Measurements from ENCODE around the gene AGXT.
A peak's percentile ranks its signal among the peaks of the same experiment; 100 is the strongest.

The AGXT gene

DNA sequence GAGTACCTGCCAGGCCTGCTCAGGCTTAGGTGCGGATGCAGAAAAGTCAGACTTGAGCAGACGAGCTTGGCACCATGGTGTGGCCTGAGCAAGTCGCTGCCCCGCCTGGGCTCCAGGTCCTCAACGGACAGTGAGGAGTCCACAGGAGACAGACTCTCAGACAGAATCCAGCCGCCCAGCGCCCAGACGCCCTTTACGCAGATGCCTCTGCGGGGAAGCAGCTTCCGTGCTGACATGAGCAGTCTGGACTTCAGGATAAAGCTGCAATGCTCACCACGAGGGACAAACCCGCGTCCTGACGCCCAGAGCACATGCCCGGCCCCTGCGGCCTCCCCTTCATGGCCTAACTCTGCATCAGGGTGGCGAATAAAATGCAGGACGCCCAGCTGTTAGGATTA lies 30.8 kb downstream of the AGXT start:
- no peak for DNase-seq

- no peak for DNase-seq
Measured at GRCh38 chr2:240900141-240900860, 31.7 kb downstream of the AGXT start.

DNA sequence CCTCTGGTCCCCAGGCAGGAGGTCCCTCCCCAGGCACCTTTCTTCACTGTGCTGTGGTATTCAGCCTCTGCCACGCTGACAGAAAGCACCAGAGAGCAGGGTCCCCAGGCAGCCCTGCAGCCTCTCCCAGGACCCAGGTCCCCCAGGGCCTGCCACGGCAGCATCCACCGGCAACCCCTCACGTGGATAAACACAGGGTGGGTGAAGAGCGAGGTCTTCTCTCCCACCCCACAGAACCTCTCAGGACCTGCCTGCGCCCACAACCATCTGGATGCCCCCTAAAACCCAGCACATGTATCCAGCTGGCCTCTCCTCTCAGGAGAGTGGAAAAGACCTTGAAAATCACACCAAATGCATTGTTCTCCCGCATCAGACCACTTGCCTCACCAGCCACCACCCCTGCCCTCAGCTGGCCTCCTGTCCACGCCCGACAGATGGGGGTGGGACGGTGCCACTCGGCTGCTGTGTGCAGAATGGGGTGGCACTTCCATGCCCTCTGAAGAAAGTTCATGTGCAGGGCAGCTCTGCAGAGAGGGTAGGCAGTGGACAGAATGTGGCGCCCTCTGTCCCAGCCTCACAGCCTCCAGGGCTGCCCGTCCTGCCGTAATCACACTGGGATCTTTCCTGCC lies 33.5 kb downstream of the AGXT start:
- no peak for DNase-seq

DNA sequence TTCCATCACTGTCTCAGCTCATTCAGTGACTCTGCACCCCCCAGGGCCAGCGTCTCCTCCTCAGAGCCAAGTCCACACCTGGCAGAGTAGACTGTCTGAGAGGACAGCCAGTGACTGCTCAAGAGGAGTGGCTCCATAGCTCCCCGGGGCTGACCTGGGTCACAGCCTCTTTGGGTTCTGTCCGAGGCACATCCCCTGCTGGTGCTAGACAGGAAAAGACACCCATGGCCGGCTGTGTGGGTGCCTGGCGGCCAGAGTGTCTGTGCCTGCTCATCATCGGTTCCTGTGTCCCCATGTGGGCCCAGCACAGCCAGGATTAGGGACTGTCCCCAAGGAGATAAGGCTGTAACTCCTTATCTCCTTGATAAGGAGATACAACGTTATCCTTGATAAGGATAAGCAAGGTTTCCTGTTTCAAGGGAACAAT lies 34.0 kb downstream of the AGXT start:
- DNase-seq, result no peak

GRCh38 chr2:240903191-240904060 lies 34.8 kb downstream of the AGXT start:
- DNase-seq, result no peak

DNA sequence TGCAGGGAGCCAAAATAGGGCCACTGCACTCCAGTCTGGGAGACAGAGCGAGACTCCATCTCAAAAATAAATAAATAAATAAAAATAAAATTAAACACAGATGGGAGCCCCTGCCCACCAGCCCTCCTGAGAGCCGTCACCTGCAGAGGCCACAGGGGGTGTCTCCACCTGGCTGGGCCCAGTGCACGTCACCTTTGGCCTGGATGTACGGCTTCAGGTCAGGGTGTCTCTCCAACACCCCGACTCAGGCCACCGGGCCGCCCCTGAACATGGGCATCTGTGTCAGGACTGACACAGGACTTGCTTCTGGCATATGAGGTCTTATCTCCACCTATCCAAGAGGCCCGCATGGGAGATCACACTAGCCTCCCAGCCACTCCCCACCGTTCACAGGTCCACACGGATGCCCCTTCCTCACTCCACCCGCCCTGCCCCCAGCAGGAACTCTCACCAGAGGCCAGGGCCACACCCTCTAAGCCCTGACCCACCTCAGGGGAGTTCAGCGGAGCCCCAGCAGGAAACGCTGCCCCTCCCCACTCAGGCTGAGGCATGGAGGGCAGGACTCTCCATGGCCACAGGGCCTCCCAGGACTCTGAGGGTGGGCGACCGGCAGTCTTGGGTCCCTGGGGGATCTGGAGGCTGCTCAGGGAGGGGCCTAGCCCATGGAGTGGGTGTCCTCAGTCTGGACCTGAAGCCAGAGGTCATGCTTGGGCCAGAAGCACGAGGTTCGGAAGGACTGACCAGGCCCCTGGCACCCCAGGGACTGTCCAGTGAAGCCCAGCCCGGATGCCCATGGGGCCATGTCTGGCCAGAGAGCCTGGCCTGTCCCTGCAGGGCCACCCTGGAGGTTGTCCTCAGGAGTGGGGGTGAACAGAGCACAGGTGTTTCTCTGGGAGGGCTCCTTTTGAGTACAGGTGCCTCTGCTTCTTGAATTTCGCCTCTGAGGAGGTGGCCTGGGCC lies 35.9 kb downstream of the AGXT start:
- no peak for DNase-seq

DNA sequence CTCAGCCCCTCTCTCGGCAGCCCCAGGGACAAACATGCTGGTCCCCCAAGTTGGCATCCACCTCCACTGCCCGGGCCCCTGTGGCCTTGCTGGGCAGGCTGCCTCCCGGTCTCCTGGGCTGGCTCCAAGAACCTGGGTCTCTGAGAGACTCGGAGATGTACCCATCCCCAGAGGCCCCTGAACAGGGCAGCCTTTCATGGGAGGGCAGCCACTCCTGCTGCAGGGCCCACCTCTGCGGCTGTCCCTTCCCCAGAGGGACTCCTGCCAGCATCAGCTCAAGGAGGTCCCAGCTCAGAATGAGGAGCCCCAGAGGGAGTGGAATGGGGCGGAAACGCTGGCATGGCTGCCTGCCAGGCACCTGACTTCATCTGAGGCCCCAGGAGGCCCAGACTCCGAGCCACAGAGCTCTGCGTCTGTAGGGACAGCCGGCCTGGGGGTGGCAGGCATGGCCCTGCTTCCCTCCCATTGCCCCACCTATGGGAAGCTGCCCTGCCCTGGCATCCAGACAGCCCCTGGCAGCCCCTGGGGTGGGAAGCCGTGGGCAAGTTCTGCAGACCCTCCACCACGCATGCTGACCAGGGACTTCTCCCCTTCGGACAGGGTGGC lies 36.7 kb downstream of the AGXT start:
- no peak for DNase-seq

DNA sequence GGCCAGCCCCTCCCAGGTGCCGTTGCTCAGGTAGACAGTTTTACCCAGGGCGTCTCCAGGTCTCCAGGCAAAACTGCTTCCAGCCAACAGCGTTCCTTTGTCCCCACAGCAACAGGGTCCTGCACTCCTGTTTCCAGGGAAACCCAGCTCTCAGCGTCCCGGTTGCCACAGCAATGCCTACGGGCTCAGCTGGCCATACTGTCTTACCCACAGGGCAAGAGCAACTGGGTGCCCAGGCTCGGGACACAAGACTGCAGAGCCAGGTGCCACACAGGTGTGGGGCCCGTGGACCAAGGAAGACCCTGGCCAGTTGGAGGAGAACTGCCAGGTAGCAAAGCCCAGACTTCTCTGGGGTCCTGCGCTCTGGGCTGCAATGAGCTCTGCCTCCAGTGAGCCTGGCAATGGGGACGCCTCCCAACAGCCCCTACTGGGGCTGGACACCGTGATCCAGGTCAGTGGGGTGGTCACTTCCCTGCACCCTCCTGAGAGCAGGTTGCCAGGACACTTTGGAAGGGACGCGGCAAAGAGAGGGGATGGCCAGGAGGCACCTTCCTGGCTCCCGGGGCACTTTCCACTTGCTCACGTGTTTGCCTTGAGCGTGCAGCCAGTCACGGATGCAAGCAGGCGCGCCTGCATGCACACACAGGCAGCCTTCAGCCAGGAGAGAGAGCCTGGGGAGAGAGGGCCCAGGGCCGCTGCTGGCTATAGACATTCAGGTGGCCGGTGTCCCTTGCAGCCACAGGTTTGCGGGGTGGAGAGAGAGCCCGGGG lies 37.7 kb downstream of the AGXT start, which contains the start of gene CROCC2:
Gene CROCC2, plus strand, starts transcription at position 196 of the 770 bp plus-strand sequence. Its CDS starts 178 bp downstream, at position 374.
- peak in 1 of 14 donors; percentile 32 for DNase-seq

DNA sequence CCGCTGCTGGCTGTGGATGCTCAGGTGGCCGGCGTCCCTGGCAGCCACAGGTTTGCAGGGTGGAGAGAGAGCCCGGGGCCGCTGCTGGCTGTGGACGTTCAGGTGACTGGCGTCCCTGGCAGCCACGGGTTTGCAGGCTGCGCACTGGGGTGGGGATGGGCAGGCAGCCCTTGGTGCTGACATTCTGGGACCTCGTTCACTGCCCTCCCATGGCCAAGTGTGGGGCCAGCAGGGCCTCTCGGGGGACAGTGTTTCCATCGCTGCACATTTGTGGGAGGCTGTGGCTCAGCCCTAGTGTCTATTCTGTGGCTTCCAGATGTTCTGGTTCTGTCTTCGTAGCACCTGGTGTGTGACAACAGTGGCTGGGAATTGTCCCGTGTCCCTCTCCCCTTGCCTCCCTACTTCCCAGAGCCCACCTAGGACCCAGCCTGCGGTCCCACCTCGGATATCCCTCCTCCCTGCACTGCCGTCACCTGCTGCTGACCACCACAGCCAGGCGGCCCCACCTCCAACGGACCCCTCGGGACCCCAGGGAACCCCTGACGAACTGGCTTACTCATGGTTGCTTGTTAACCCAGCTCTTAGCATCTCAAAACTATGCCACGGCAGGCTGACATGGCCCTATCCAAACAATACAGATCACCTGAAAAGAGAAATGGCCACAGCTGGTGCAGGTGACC lies 38.4 kb downstream of the AGXT start:
- no peak for DNase-seq

GRCh38 chr2:240909216-240909974 lies 40.8 kb downstream of the AGXT start:
- no peak for DNase-seq

DNA sequence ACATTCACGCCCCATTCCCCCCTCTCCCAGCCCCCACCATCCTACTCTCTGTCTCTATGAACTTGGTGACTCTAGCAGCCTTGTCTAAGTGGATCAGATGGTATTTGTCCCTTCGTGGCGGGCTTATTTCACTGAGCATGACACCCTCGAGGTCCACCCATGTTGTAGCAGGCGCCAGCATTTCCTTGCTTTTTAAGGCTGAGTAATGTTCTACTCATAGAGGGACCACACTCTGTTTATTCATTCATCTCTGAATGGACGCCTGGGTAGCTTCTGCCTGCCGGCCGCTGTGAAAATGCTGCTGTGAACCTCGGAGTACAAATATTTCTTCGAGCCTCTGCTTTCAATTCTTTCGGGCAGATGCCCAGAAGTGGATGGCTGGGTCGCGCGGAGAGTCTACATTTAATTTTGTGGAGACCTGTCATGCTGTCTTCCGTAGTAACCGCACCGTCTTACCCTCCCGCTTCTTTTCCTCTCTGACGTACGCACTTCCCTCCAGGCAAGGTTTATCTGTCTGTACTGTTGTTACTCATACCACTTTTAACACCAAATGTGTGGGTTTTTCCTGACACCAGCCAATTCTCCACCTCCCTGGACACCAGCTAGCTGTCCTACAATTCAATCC lies 43.1 kb downstream of the AGXT start:
- DNase-seq, result no peak

DNA sequence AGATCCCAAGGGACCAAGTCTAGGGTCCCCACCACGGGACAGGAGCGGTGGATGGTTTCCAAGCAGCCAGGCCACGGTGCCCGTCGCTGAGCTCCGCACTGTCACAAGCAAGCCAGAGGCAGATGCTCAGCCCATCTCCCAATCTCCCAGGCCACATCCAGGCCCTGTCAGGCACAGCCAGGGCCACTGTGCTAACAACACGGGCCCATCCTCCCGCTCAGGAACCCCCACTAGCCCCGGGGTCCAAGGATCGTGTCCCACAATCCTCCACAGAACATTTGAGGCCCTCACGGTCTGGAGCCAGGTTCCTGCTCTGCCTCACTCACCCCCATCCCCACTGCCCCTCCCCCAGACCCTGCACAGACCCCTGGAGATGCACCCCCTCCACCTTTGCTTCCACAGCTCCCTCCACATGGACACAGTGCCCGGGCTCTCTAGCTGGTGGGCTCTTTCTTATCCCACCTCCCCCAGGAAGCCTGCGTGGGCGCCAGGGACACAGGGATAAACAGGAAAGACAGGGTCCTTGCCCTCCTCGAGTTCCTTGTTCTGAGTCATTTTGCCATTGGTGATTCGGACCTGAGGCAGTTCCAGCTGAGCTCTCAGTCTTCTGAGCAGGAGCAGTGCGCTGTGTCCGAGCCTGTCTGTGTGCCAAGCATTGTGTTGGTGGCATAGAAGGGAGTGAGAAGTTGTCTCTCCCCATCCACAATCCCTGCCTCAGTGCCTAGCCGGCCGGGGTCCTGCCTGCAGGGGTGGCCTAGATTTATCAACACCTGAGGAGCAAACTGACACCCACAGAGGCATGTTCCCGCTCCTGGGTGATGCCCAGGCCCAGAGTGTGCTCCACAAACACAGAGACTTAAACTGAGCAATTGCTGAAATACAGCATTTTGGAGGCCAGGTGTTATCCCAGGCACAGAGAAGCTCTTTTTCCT lies 44.5 kb downstream of the AGXT start:
- no peak for DNase-seq

- DNase-seq, result peak in 10 of 14 donors; percentile 4 to 72 (median 21)
Measured at GRCh38 chr2:240913810-240914644, 45.4 kb downstream of the AGXT start.

GRCh38 chr2:240914645-240915525 lies 46.3 kb downstream of the AGXT start:
- DNase-seq, result no peak

DNA sequence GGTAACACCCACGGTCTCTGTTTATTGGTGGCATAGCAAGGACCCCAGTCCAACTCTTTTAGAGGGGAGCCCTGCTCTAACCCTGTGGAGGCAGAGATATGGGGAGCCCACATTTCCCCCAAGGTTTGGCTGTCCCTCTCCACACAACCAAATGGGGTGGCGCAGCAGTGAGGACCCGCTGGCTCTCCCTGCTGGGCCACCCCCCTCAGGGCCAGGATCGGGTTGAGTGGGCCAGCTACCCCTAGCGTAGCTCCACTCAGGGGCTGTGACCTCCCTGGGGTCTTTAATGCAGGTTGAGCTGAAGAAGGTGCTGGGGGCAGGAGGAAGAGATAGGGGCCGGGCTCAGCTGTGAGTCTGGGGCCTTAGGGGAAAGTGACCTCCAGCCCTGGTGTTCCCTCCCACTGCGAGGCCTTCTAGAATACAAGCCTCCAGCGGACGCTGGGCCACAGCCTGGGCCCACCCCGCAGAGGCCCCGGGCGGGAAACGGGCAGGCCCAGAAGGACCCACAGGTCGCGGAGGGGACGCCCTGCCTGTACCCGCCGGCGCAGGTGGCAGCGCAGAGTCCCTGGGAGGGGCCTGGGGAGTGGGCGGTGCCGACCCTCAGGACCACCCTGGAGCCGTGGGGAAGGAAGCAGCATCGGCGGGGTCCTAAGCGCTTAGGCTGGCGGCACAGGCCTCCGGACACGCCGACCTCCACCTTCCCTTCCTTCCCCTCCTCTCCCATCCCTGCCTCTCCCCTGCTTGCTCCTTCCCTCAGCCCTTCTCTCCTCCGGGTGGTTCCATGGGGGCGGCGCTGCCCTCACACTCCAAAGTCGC lies 47.1 kb downstream of the AGXT start:
- no peak for DNase-seq

Measured in C1 segment of cervical spinal cord (tissue), 14 donors.